Colon (tissue), 2 donors: ENCODE results near the gene GUCY1A2.
"Not testable (repeated sequence)": the region's sequence is repeated elsewhere in the genome, so short reads cannot be mapped to it uniquely, and the experiment has no call there.

ENCODE experiments used
- FAIRE-seq: peaks from 2 replicates; lab custom pipeline; 2012; peaks lifted over from hg19 to GRCh38; lab: Jason Lieb, UNC
- donor health status: control.
- donor health status: control.

GUCY1A2 gene

DNA sequence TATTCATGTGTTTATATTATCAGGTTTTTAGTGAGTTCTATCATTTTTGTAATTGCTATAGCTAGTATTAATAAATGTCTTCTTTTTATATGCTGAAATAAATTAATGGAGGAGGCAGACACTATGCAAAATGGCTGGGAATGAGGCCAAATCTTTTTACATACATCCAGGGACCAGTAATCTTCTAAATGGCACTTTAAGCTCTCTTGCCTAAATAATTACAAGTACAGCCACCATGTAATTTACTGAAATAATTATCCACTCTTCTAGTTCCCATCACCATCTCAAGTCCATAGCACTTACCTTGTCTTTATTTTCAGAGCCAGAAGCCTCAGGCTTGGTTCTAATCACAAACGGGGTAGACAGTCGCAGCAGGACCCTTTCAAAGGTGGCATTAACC lies 79.1 kb downstream of the GUCY1A2 start:
- FAIRE-seq: no peak

- FAIRE-seq: no peak
Measured at GRCh38 chr11:106937111-106937510, 81.2 kb downstream of the GUCY1A2 start.

- FAIRE-seq: no peak
Measured at GRCh38 chr11:106925245-106925644, 93.0 kb downstream of the GUCY1A2 start.

GRCh38 chr11:106920899-106921509 lies 97.3 kb downstream of the GUCY1A2 start:
- no peak for FAIRE-seq

- FAIRE-seq: no peak
Measured at GRCh38 chr11:106917973-106918372, 100.3 kb downstream of the GUCY1A2 start.

DNA sequence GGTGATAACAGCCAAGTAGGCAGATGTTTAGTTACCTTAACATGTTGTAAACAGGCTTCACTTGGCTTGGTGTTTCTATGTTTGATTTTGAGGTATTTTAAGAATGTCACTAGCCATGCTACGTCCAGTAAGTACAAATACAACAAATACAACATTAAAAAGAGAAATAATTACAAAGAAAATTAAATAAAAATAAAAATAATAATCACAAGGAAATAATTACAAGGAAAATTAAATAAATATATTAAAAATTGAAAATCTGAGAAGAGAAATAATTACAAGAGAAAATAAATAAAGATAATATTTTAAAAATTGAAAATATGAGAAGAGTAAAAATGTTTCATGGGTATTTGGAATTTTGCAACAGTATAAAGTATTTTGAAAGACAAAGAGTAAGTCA lies 103.9 kb downstream of the GUCY1A2 start:
- peak; percentile 73 for FAIRE-seq

DNA sequence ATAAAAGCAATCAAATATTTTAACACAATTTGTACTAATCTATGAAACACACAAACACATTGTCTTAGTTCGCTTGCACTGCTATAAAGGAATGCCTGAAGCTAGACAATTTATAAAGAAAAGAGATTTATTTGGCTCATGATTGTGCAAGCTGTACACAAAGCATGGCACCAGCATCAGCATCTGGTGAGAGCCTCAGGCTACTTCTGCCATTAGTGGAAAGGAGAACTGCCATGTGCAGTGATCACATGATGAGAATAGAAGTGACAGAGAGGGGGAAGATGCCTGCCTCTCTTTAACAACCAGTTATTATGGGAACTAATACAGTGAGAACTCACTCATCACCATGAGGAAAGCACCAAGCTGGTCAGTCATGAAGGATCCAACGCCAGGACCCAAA lies 105.1 kb downstream of the GUCY1A2 start:
- FAIRE-seq: no peak

DNA sequence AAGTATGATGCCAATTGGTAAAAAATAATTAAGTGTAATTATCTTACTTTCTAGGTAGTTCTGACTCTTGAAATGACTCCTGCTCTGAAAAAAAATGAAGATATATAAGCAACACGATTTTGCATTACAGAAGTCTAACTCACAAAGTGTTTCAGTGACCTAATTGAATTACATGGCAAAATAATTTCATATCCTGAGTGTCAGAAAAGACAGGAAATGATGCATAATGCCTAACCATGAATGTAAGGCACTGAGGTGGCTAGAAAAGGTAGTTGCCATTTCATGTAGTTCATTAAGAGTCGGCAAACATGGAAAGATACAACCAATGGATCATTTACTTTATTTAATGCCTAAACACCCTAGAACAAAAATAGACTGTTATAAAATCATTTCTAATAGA lies 113.5 kb downstream of the GUCY1A2 start:
- FAIRE-seq: no peak

DNA sequence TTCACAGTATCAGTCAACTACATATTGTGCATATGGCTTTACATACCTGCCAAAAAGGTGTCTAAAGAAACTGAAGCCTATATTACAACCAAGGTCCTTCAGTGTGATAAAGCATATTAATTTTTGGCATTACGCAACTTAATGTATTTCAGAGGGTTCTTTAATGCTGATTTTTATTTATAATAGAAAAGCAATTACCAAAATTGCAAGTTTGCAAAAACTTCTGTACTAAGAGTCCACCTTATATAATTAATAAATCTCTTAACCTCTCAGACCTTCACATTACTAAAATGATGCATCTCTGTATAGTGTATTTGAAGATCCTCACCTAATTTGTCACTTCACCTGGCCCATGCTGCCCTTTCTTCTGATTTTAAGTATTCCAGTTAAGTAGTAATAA lies 128.6 kb downstream of the GUCY1A2 start:
- FAIRE-seq: no peak

DNA sequence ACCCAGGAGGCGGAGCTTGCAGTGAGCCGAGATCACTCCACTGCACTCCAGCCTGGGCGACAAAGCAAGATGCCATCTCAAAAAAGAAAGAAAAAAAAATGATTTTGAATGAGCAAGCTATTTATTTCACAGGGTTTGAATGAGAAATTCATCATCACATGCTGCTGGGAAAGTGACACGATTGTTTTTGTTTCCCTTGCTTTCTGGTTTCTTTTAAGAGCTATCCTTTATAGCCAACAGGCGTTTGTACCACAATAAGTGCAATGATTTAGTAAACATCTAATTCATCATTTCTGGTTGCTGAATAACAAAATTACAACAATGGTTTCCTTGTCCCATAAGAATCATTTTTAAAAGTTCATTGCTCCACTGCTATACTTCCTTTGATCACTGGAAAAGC lies 129.9 kb downstream of the GUCY1A2 start:
- no peak for FAIRE-seq

DNA sequence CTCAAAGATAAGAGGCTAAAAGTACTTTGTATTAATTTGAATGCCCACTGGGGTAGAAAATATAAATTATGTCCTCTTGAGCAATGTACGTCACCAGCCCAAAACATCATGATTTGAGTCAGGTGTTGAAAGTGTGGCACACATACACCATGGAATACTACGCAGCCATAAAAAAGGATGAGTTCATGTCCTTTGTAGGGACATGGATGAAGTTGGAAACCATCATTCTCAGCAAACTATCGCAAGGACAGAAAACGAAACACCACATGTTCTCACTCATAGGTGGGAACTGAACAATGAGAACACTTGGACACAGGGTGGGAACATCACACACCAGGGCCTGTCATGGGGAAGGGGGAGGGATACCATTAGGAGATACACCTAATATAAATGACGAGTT lies 134.6 kb downstream of the GUCY1A2 start:
- not testable (repeated sequence) for FAIRE-seq

DNA sequence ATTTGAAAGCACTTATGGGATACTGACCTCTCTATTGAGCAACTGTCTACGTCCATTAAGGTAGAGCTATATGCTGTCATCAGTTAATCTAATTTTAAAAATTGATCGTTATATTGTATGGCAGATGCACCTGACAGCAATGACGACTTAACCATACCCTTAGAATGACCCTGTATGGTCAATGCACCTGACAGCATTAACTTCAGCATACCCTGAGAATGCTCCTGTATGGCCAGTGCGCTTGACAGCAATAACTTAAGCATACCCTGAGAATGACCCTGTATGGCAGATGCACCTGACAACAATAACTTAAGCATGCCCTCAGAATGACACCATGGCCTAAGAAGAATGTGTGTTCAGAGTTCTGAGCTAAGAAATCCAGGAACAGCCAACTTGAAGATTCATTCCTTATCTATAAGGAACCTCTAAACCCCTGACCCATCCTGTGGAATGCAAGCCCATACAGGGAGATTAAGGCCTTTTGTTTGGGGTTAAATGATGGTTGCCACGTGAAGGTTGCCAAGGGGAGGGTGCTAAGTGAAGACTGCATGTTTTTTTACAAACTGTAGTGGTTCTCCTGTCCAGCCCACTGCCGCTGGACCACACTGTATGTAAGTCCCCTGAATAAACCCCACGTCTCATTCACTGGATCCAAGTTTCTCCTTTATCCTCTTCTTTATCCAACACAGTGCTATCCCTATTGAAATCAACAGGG lies 138.3 kb downstream of the GUCY1A2 start:
- FAIRE-seq: no peak

DNA sequence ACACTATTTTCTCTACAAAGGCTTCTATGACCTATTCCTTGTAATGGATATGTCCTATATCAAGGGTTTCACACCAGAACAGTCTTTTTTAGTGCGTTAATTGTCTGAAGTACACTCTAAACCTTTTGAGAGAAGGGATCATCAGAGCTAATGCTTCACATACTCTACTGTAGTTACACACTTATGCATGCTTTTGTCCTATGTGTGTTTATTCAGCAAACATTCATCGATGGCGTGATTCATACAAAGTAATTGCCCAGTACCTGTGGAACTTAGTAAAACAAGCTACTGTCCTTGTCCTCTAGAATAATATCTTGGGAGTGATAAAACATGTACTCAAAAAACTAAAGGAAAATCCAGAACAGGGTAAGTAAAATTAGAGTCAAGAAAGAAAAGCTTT lies 139.2 kb downstream of the GUCY1A2 start:
- FAIRE-seq: no peak

- no peak for FAIRE-seq
Measured at GRCh38 chr11:106875013-106875412, 143.3 kb downstream of the GUCY1A2 start.

GRCh38 chr11:106872246-106872645 lies 146.0 kb downstream of the GUCY1A2 start:
- FAIRE-seq: no peak

GRCh38 chr11:106858200-106858599 lies 160.1 kb downstream of the GUCY1A2 start:
- FAIRE-seq: no peak

- FAIRE-seq: no peak
Measured at GRCh38 chr11:106856566-106856965, 161.7 kb downstream of the GUCY1A2 start.

GRCh38 chr11:106854429-106854828 lies 163.8 kb downstream of the GUCY1A2 start:
- no peak for FAIRE-seq

GRCh38 chr11:106853850-106854401 lies 164.3 kb downstream of the GUCY1A2 start:
- FAIRE-seq: no peak

DNA sequence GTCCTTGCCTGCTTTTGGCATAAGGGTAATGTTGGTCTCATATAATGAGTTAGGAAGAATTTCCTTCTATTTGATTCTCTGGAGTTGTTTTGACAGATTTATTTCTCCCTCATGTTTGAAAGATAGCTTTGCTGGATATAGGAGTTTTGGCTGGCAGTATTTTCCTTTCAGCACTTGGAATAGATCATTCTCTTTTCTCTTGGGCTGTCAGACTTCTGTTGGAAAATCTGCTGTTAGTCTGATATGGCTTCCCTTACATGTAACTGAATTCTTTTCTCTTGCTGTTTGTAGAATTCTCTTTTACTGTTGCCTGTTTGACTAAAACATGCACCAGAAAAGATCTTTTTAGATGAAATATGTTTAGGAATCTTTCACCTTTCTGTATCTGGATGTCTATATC lies 165.5 kb downstream of the GUCY1A2 start:
- FAIRE-seq: no peak

GRCh38 chr11:106848526-106848925 lies 169.8 kb downstream of the GUCY1A2 start:
- FAIRE-seq: no peak

DNA sequence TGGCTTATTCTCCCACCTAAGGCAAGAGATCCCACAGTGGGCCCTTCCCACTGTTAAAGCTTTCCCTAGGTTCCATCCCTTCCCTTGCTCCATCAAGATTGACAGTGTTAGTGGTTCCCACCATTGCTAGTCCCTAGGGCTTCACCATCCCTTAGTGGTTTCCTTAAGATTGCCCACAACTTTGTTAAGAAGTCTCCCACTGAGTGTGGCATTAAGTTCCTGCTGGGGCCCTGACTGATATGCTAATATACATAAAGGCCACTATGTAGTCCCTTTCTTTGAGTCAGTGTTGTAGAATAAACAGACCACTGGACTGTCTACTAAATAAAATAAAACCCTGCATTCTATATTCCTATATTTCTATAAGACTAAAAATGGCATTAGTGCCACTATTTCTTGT lies 176.1 kb downstream of the GUCY1A2 start:
- no peak for FAIRE-seq

DNA sequence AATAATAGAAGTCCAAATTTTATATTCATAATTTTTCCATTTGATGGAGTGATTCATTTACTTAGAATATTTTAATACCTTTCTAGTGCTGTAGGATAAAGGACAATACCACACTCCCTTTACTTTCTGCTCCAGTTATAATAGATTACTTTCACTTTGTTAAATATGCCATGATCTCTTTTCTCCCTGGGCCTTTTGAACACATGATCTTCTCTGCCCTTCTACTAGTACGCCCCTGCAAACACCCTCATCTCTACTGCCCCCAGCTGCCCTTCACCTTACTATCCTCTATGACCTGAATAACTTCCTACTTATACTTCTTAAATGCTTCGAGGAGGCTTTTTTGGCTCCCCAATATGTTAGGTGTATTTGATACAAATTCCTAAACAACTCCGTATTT lies 177.3 kb downstream of the GUCY1A2 start:
- no peak for FAIRE-seq

DNA sequence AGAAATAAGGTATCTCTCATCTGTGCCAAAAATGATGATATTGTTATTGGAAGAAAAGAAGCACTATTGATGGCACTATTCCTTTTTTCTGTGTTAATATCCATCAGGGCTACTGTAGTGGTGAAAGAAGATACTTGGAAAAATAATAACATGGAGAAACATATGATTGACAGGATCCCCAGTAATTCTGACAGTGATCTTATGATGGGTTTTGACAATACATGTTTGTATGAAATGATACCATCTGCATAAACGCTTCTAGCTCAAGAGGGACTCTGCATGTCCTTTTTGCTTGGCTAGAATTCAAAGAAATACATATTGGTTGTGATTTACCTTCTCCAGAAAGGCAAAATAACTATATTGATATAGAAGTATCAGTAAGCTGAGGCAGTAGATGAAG lies 178.1 kb downstream of the GUCY1A2 start:
- no peak for FAIRE-seq
